ENCODE results near the gene RBMS3.
"Not testable (repeated sequence)": the region's sequence is repeated elsewhere in the genome, so short reads cannot be mapped to it uniquely, and the experiment has no call there.

Gene RBMS3

GRCh38 chr3:29381595-29381994, 100.7 kb downstream of the RBMS3 start:
- in situ Hi-C loops (cut with HindIII; ENCODE audit: low sequenced_read_pairs) = no loop called here

GRCh38 chr3:29382409-29382808, 101.5 kb downstream of the RBMS3 start:
- in situ Hi-C loops (cut with HindIII; ENCODE audit: low sequenced_read_pairs) = no loop called here

GRCh38 chr3:29382845-29383244, 102.0 kb downstream of the RBMS3 start:
- in situ Hi-C loops (cut with HindIII; ENCODE audit: low sequenced_read_pairs) = no loop called here

GRCh38 chr3:29384640-29385039, 103.8 kb downstream of the RBMS3 start:
- in situ Hi-C loops (cut with HindIII; ENCODE audit: low sequenced_read_pairs) = no loop called here

- in situ Hi-C loops (cut with HindIII; ENCODE audit: low sequenced_read_pairs) = no loop called here
Measured at GRCh38 chr3:29385046-29385830, 104.4 kb downstream of the RBMS3 start.

GRCh38 chr3:29389362-29389761, 108.5 kb downstream of the RBMS3 start:
- in situ Hi-C loops (cut with HindIII; ENCODE audit: low sequenced_read_pairs) = no loop called here

- in situ Hi-C loops (cut with HindIII; ENCODE audit: low sequenced_read_pairs) = no loop called here
Measured at GRCh38 chr3:29392625-29393388, 111.9 kb downstream of the RBMS3 start.

- in situ Hi-C loops (cut with HindIII; ENCODE audit: low sequenced_read_pairs) = not testable (repeated sequence)
Measured at GRCh38 chr3:29393946-29394345, 113.1 kb downstream of the RBMS3 start.

- in situ Hi-C loops (cut with HindIII; ENCODE audit: low sequenced_read_pairs) = no loop called here
Measured at GRCh38 chr3:29397406-29397805, 116.5 kb downstream of the RBMS3 start.

- in situ Hi-C loops (cut with HindIII; ENCODE audit: low sequenced_read_pairs) = no loop called here
Measured at GRCh38 chr3:29398787-29399186, 117.9 kb downstream of the RBMS3 start.

- in situ Hi-C loops (cut with HindIII; ENCODE audit: low sequenced_read_pairs) = no loop called here
Measured at GRCh38 chr3:29406291-29406832, 125.5 kb downstream of the RBMS3 start.

GRCh38 chr3:29408676-29409075, 127.8 kb downstream of the RBMS3 start:
- in situ Hi-C loops (cut with HindIII; ENCODE audit: low sequenced_read_pairs) = no loop called here

GRCh38 chr3:29409409-29409808, 128.5 kb downstream of the RBMS3 start:
- in situ Hi-C loops (cut with HindIII; ENCODE audit: low sequenced_read_pairs) = no loop called here

- in situ Hi-C loops (cut with HindIII; ENCODE audit: low sequenced_read_pairs) = no loop called here
Measured at GRCh38 chr3:29410220-29410619, 129.3 kb downstream of the RBMS3 start.

GRCh38 chr3:29410660-29411405, 130.0 kb downstream of the RBMS3 start:
- in situ Hi-C loops (cut with HindIII; ENCODE audit: low sequenced_read_pairs) = no loop called here

- in situ Hi-C loops (cut with HindIII; ENCODE audit: low sequenced_read_pairs) = no loop called here
Measured at GRCh38 chr3:29412110-29412509, 131.2 kb downstream of the RBMS3 start.

GRCh38 chr3:29414468-29415224, 133.8 kb downstream of the RBMS3 start:
- in situ Hi-C loops (cut with HindIII; ENCODE audit: low sequenced_read_pairs) = no loop called here

GRCh38 chr3:29415482-29416223, 134.8 kb downstream of the RBMS3 start:
- in situ Hi-C loops (cut with HindIII; ENCODE audit: low sequenced_read_pairs) = no loop called here

- in situ Hi-C loops (cut with HindIII; ENCODE audit: low sequenced_read_pairs) = no loop called here
Measured at GRCh38 chr3:29416514-29416913, 135.6 kb downstream of the RBMS3 start.

GRCh38 chr3:29420106-29420505, 139.2 kb downstream of the RBMS3 start:
- in situ Hi-C loops (cut with HindIII; ENCODE audit: low sequenced_read_pairs) = no loop called here
